Breast epithelium (tissue), 4 donors: Measurements from ENCODE around the gene FHOD3. TPM values are rescaled to one million over a fixed set of nuclear protein-coding genes. Genes with fewer than 3 reads are reported as not detected.
A peak's percentile ranks its signal among the peaks of the same experiment; 100 is the strongest.

Experiments
- DNase-seq, 2 donors: peaks; one replicate each; pipeline ENCODE4 v3.0.0-alpha.2; 2019; ENCODE audit warnings: low spot score in 2 of 2
- H3K27ac ChIP-seq, 2 donors: fragments of 200-600 bp; sonication (generic) in 1 of 2; one replicate each; pipeline ENCODE4 v1.5.1; 2016 to 2019; ENCODE audit warnings: mild to moderate bottlenecking in 1 of 2
- H3K27me3 ChIP-seq, 2 donors: fragments of 200-600 bp; sonication (generic) in 1 of 2; one replicate each; pipeline versions ENCODE4 v1.5.1 to v1.6.0; 2017 to 2019; ENCODE audit warnings: control low read depth in 1 of 2, mild to moderate bottlenecking in 1 of 2
- H3K36me3 ChIP-seq: fragments of 200-600 bp; one replicate; pipeline ENCODE4 v1.5.1; 2019
- H3K4me1 ChIP-seq, 2 donors: fragments of 200-600 bp; sonication (generic); one replicate each; pipeline ENCODE4 v1.5.1; 2016 to 2019; ENCODE audit warnings: control low read depth in 1 of 2
- H3K4me3 ChIP-seq, 3 donors: fragments of 200-600 bp; sonication (generic); 1 replicate in 2 of 3; 2 replicates in 1 of 3; pipeline ENCODE4 v1.5.1; 2016 to 2019; ENCODE audit warnings: mild to moderate bottlenecking in 3 of 3, moderate library complexity in 2 of 3
- H3K9me3 ChIP-seq, 2 donors: fragments of 200-600 bp; sonication (generic) in 1 of 2; one replicate each; pipeline ENCODE4 v1.5.1; 2016 to 2019; ENCODE audit warnings: control low read depth in 1 of 2
- CTCF ChIP-seq, 3 donors: fragments of 450-650 bp; IDR thresholded peaks; one replicate each; pipeline ENCODE4 v1.5.1; 2016 to 2017; ENCODE audit warnings: antibody characterized with exemption in 3 of 3, mild to moderate bottlenecking in 3 of 3, moderate library complexity in 3 of 3
- POLR2A ChIP-seq: fragments of 450-650 bp; IDR thresholded peaks from one replicate; pipeline ENCODE4 v1.6.1; 2016; ENCODE audit warnings: antibody characterized with exemption, mild to moderate bottlenecking, moderate library complexity
- POLR2AphosphoS5 ChIP-seq, 3 donors: sonication (generic); formaldehyde crosslinking; IDR thresholded peaks; one replicate each; pipeline ENCODE4 v1.6.1; 2017; ENCODE audit warnings: antibody characterized with exemption in 3 of 3
- intact Hi-C: fragments of 100-400 bp; cut with DNase I; formaldehyde crosslinking; loops from one replicate; pipeline ENCODE4 v1.15.1; 2023; ENCODE audit warnings: low total_unique reads
- total RNA-seq, 3 donors: library from RNA; depleted of rRNA; stranded (reverse); fragments of >200 nt; gene quantifications; one replicate each; pipeline ENCODE4 v1.1.0, GENCODE V29; 2016

FHOD3 gene
- total RNA-seq, 3 donors from 2014 or later, result 1.9 to 13.1 (median 13.0) TPM

GRCh38 chr18:36661999-36662398 is 364.5 kb downstream of the FHOD3 start:
- Histone ChIP-seq H3K9me3 (no peaks in the 10 kb centered on the region), H3K27ac (no peak overlapping the region), H3K4me3 (no peak overlapping the region)

GRCh38 chr18:36663312-36663711 is 365.8 kb downstream of the FHOD3 start:
- intact Hi-C loops, result no loop called here
- no peak for DNase-seq
- H3K36me3 ChIP-seq, result no peaks in the 10 kb centered on the region
- no peak for TF ChIP-seq POLR2AphosphoS5 (IDR thresholded peaks at IDR 0.05)
- H3K4me3 ChIP-seq, result no peak overlapping the region
- no peaks in the 10 kb centered on the region for H3K4me1 ChIP-seq
- H3K27me3 ChIP-seq, result no peaks in the 10 kb centered on the region
- no peaks in the 10 kb centered on the region for H3K9me3 ChIP-seq
- H3K27ac ChIP-seq, result peak overlapping the region in 1 of 2 donors; percentile 25

More at GRCh38 chr18:36661999-36662398, 364.5 kb downstream of the FHOD3 start:
- no peaks in the 10 kb centered on the region for H3K36me3 ChIP-seq
- TF ChIP-seq POLR2A (no peak), CTCF (IDR thresholded peaks at IDR 0.05) (no peak), POLR2AphosphoS5 (IDR thresholded peaks at IDR 0.05) (no peak)
- no peak for DNase-seq
- H3K4me1 ChIP-seq, result no peaks in the 10 kb centered on the region
- no peaks in the 10 kb centered on the region for H3K27me3 ChIP-seq
- intact Hi-C loops, result loop anchor here (1.0 kb wide), 1 partner anchor 33 kb away; no protein-coding TSS in a partner anchor

GRCh38 chr18:36665952-36666351 is 368.4 kb downstream of the FHOD3 start:
- intact Hi-C loops, result no loop called here
- Histone ChIP-seq H3K4me1 (no peaks in the 10 kb centered on the region), H3K36me3 (no peaks in the 10 kb centered on the region), H3K4me3 (no peak overlapping the region), H3K27ac (no peak overlapping the region), H3K27me3 (no peaks in the 10 kb centered on the region), H3K9me3 (no peaks in the 10 kb centered on the region)
- no peak for DNase-seq
- TF ChIP-seq CTCF (IDR thresholded peaks at IDR 0.05), result no peak
- TF ChIP-seq POLR2AphosphoS5 (IDR thresholded peaks at IDR 0.05), result no peak
- TF ChIP-seq POLR2A, result no peak

- intact Hi-C loops, result no loop called here
- H3K4me1 ChIP-seq, result no peaks in the 10 kb centered on the region
- no peak for DNase-seq
- no peaks in the 10 kb centered on the region for H3K36me3 ChIP-seq
- no peak overlapping the region for H3K27ac ChIP-seq
- H3K27me3 ChIP-seq, result no peaks in the 10 kb centered on the region
- no peak overlapping the region for H3K4me3 ChIP-seq
- no peaks in the 10 kb centered on the region for H3K9me3 ChIP-seq
- TF ChIP-seq POLR2AphosphoS5 (IDR thresholded peaks at IDR 0.05), result no peak
- TF ChIP-seq POLR2A, result no peak
- TF ChIP-seq CTCF (IDR thresholded peaks at IDR 0.05), result no peak
These were observed 370.3 kb downstream of the FHOD3 start for GRCh38 chr18:36667811-36668210.

- intact Hi-C loops, result no loop called here
These were observed 370.8 kb downstream of the FHOD3 start for GRCh38 chr18:36668349-36668748.

More at GRCh38 chr18:36668349-36668748, 370.8 kb downstream of the FHOD3 start:
- Histone ChIP-seq H3K27ac (no peak overlapping the region), H3K4me1 (no peaks in the 10 kb centered on the region), H3K36me3 (no peaks in the 10 kb centered on the region), H3K4me3 (no peak overlapping the region), H3K27me3 (no peaks in the 10 kb centered on the region), H3K9me3 (no peaks in the 10 kb centered on the region)
- DNase-seq, result no peak
- TF ChIP-seq POLR2AphosphoS5 (IDR thresholded peaks at IDR 0.05) (no peak), CTCF (IDR thresholded peaks at IDR 0.05) (no peak), POLR2A (no peak)
